ENCODE measurements around the gene CMAS.
A peak's percentile ranks its signal among the peaks of the same experiment; 100 is the strongest.
"Not testable (repeated sequence)": the region's sequence is repeated elsewhere in the genome, so short reads cannot be mapped to it uniquely, and the experiment has no call there.

The CMAS gene

DNA sequence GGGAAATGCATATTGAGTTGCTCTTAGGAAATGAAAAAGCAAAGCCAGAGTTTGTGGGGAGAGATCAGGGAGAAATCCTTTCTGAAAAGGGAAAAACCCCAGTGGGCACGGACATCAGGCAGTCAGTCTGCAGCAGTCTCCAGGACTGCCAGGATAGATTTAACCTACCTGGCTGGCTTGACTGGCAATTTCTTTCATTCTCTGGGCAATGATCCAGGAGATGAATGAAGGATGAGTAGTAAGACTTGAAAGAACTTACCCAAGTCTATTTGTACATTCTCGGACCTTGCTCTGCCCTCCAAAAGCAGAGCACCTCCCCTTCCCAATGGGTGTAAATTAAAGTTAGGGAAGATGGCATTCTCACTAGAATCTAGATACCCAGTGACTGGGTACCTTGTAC is 42.9 kb downstream of the CMAS start:
- no peak for TF ChIP-seq CTCF (IDR thresholded peaks at IDR 0.05; ENCODE audit: extremely low read depth, missing control alignments)

GRCh38 chr12:22089486-22089885 is 43.5 kb downstream of the CMAS start:
- TF ChIP-seq CTCF (IDR thresholded peaks at IDR 0.05; ENCODE audit: extremely low read depth, missing control alignments) = no peak

More for the DNA sequence above, 42.9 kb downstream of the CMAS start:
- DNase-seq (ENCODE audit: low spot score) = no peak

DNA sequence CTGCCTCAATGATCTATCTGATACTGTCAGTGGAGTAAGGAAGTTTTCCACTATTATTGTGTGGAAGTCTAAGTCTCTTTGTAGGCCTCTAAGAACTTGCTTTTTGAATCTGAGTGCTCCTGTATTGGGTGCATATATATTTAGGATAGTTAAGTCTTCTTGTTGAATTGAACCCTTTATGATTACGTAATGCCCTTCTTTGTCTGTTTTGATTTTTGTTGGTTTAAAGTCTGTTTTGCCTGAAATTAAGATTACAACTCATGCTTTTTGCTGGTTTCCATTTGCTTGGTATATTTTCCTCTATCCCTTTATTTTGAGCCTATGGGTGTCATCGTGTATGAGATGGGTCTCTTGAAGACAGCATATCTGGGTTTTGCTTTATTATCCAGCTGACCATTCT is 53.0 kb downstream of the CMAS start:
- DNase-seq (ENCODE audit: low spot score) = not testable (repeated sequence)

More at GRCh38 chr12:22089486-22089885, 43.5 kb downstream of the CMAS start:
- DNase-seq (ENCODE audit: low spot score) = no peak

DNA sequence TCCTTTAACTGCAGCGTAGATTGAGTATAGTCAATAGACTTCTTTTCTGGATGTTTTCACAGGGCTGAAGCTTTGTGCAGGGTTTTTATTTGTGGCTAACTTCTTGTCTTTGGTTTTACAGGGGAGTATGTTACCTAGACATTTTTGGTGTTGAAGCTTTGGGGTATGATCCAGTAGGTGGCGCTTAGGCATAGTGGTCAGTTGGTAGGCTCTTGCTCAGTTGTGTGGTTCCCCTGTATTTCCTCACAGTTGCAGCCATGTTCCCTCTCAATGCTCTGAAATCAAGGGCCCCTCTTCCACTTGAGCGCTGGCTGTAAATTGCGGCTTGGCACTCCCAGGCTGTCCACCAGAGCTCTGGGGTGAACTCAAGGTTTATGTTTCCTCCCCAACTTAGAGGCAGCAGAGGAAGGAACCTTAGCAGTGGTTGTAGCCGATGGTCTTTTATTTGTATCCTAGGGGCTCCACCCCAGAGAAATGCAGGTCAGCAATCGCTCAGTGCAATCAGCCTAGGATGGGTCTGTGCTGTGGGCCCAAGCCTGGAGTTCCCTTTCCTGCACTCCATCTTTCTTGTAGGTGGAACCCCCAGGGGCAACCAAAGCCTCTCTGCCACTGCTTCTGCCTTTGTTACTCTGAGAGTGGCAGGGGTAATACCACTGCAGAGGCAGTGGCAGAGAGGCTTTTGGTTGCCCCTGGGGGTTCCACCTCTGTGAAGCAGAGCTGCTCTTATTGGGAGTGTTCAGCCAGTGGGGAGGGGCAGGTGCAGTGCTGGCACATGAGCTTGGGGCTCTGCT is 55.1 kb downstream of the CMAS start:
- peak; percentile 29 for TF ChIP-seq CTCF (IDR thresholded peaks at IDR 0.05; ENCODE audit: extremely low read depth, missing control alignments)
- peak; percentile 29 for DNase-seq (ENCODE audit: low spot score)

- no peak for DNase-seq (ENCODE audit: low spot score)
- no peak for TF ChIP-seq CTCF (IDR thresholded peaks at IDR 0.05; ENCODE audit: extremely low read depth, missing control alignments)
These were observed 55.8 kb downstream of the CMAS start for GRCh38 chr12:22101749-22102243.

GRCh38 chr12:22103418-22103817 is 57.4 kb downstream of the CMAS start:
- DNase-seq (ENCODE audit: low spot score) = no peak
- no peak for TF ChIP-seq CTCF (IDR thresholded peaks at IDR 0.05; ENCODE audit: extremely low read depth, missing control alignments)

DNA sequence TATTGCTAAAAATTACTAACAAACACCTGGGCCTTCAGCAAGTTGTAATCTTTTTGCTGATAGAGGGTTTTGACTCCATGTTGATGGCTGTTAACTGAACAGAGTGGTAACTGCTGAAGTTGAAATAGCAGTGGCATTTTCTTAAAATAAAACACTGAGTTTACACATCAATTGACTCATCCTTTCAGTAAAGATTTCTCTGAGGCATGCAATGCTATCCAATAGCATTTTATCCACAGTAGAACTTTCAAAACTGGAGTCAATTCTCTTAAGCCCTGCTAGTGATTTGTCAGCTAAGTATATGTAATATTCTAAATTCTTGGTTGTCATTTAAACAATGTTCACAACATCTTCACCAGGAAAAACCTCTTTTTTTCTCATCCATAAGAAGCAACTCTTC is 59.5 kb downstream of the CMAS start:
- TF ChIP-seq CTCF (IDR thresholded peaks at IDR 0.05; ENCODE audit: extremely low read depth, missing control alignments) = no peak
- no peak for DNase-seq (ENCODE audit: low spot score)

GRCh38 chr12:22110176-22110575 is 64.2 kb downstream of the CMAS start:
- no peak for DNase-seq (ENCODE audit: low spot score)
- no peak for TF ChIP-seq CTCF (IDR thresholded peaks at IDR 0.05; ENCODE audit: extremely low read depth, missing control alignments)

Measured in GM20000 (cell line).